OCI-LY1 (cell line): ENCODE results near the gene STK11.

Source experiments
- CTCF ChIP-seq: fragments of 200-600 bp; sonication (generic), shearing (Covaris generic); IDR thresholded peaks from 2 replicates; pipeline ENCODE4 v1.5.1; 2017; ENCODE audit warnings: mild to moderate bottlenecking, antibody characterized with exemption, low read length, moderate library complexity, mixed read lengths
- EZH2 ChIP-seq: fragments of 200-600 bp; sonication (generic), shearing (Covaris generic); IDR thresholded peaks from 2 replicates; pipeline ENCODE4 v1.8.0; 2017; ENCODE audit warnings: borderline replicate concordance, mixed run types, mild to moderate bottlenecking, antibody characterized with exemption, low read length, moderate library complexity, mixed read lengths

GRCh38 chr19:1231729-1232637, 26.4 kb downstream of the STK11 start:
- TF ChIP-seq CTCF (no peak), EZH2 (no peak)
